Stimulated activated CD4-positive, alpha-beta T cell treated with anti-CD3 and anti-CD28 coated beads, Interleukin-12 subunit alpha, Interleukin-12 subunit beta, amount 100 ng/mL, for 48 hours (primary cell): Measurements from ENCODE around the gene PIAS4.
"Not testable (repeated sequence)": the region's sequence is repeated elsewhere in the genome, so short reads cannot be mapped to it uniquely, and the experiment has no call there.

ENCODE experiments used
- DNase-seq, 3 donors: peaks; one replicate each; pipeline ENCODE4 v3.0.0-alpha.2; 2020; ENCODE audit warnings: low read depth in 2 of 3, low spot score in 1 of 3

The PIAS4 gene

DNA sequence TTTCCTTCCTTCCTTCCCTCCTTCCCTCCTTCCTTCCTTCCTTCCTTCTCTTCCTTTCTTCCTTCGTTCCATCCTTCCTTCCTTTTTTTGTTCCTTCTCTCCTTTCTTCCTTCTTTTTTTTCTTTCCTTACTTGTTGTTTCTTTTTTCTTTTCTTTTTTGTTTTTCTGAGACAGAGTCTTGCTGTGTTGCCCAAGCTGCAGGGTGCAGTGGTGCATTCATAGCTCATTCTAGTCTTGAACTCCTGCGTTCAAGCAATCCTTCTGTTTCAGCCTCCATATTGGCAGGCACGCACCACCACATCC, 16.8 kb upstream of the PIAS4 start:
- no peak for DNase-seq

DNA sequence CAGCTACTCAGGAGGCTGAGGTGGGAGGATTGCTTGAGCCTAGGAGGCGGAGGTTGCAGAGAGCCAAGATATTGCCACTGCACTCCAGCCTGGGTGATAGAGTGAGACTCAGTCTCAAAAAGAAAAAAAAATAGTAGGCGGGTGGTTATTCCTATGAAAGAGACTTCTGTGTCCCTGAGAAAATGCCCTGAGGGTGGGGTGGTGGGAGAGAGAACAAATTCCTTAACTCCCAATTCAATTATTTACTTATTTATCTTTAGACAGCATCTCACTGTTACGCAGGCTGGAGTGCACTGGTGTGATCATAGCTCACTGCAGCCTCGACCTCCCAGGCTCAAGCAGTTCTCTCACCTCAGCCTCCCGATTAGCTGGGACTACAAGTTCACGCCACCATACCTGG, 11.9 kb upstream of the PIAS4 start:
- DNase-seq = no peak

DNA sequence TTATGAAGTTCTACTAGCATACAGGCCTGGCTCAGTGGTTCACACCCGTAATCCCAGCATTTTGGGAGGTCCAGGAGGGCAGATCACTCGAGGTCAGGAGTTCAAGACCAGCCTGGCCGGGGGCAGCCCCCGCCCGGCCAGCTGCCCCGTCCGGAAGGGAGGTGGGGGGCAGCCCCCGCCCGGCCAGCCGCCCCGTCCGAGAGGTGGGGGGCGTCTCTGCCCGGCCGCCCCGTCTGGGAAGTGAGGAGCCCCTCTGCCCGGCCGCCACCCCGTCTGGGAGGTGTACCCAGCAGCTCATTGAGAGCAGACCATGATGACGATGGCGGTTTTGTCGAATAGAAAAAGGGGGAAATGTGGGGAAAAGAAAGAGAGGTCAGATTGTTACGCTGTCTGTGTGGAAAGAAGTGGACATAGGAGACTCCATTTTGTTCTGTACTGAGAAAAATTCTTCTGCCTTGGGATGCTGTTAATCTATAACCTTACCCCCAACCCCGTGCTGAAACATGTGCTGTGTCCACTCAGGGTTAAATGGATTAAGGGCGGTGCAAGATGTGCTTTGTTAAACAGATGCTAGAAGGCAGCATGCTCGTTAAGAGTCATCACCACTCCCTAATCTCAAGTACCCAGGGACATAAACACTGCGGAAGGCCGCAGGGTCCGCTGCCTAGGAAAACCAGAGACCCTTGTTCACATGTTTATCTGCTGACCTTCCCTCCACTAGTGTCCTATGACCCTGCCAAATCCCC, 8.7 kb upstream of the PIAS4 start:
- DNase-seq = not testable (repeated sequence)

DNA sequence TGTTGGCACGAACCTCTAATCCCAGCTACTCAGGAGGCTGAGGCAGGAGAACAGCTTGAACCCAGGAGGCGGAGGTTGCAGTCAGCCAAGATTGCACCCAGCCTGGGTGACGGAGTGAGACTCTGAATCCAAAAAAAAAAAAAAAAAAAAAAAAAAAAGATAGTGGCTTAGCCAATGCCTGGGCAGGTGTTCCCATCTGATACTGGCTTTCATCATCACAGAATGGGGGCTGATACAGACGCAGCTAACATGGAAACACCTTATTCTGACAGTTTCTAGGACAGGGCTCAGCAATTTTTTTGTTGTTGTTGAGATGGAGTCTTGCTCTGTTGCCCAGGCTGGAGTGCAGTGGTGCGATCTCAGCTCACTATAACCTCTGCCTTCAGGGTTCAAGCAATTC, 6.7 kb upstream of the PIAS4 start:
- DNase-seq = not testable (repeated sequence)

DNA sequence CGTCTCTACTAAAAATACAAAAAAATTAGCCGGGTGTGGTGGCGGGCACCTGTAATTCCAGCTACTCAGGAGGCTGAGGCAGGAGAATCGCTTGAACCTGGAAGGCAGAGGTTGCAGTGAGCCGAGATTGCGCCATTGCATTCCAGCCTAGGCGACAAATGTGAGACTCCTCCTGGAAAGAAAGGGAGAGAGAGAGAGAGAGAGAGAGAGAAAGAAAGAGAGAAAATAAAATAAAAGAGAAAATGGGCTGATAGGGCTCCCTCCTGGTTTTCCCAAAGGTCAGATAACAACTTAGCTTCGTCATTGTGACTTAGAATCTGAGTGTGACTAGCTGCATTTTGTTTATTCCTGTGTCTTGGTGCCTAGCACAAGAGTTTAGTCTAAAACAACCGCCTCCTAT, 2.1 kb upstream of the PIAS4 start:
- not testable (repeated sequence) for DNase-seq

DNA sequence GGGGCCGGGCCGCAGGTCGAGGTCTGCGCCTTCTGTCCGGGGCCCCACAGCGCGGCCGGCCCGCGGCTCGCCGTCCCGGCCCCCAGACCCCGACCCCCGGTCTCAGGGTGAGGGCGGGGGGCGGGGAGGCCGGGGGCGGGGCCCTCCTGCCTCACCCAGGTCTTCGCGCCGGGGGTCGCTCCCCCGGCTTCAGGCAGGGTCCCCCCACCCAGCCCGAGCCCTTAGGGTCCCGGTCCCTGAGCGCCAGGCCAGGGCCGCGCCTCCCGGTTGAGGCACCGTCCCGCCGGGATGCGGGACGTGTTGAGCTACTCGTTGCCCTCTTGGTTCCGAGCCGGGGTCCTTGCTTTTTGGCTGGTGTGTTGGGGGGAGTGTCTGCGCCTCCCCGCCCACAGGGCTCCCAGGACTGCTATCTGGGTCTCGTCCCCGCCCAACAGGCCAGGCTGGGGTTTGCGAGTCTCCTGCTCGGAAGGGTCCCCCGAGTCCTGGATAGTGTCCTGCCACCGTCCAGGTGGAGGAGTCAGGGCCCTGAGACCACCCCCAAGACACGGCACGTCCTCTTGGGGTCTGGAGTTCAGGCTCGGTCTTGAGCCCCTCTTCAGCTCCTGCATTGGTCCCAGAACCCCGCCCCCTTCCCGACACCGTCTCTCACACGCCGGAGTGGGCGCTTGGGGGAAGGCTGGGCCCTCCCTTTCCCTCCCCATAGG, 452 bp downstream of the PIAS4 start:
- DNase-seq = no peak

DNA sequence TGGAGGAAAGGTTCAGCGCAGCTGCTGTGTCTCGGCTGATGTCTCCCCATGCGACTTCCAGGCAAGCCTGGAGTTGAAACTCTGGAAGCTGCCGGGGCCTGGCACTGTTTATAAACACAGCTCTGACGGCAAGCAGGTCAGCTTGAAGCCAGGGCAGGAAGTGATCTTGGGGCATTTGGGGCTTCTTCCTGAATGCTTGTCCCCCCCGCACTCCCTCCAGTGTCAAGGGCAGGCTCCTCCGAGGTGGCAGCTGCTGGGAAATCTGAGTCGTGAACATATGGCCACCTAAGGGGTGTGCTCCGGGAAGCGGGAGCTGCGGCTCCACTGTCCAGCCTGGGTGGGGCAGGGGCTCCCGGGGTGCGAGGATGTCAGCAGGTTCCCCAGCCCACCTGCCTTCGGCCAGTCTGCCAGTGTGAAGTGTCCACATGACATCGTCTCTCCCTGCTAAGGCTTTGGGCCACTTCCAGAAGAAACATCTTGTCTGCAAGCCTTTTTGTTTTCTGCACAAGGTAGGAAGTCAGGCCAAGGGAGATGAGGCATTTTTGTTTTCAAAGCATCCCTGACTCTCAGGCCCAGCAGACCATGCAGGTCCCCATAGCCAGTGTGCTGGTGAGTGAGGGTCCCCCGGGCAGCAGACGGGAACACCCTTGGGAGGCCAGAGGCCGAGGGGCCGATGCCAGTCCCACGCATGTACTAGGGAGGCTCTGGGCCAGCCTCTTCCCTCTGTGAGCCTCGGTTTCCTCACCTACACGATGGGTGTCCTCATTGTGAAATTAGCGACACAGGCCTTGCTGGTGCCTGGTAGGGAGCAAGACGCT, 2.7 kb downstream of the PIAS4 start:
- no peak for DNase-seq

DNA sequence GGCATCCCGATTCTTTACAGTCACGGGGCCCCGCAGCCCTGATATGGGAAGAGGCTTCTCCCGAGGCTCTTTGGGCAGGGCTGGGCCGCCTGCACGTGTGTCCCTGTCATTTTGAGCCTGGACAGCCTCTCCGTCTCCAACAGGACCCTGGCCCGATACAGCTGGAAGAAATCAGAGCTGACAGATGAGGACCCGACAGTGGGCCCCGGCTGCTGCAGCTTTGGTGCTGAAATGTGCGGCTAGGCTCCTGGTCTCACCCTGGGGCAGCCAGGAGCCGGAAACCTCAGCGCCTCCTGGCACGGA, 3.2 kb downstream of the PIAS4 start:
- no peak for DNase-seq

DNA sequence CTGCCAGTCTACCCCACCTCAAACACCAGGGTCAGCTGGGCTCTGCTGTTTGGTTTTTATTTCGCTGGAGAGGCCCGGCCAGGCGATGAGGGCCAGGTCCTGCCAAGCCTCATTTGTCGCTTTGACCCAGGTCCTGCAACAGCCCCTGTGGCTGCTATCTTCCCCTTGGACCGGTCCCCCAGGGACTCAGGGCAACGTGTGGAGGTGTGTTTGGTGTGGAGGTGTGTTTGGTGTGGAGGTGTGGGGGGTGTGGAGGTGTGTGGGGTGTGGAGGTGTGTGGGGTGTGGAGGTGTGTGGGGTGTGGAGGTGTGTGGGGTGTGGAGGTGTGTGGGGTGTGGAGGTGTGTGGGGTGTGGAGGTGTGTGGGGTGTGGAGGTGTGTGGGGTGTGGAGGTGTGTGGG, 3.9 kb downstream of the PIAS4 start:
- not testable (repeated sequence) for DNase-seq

DNA sequence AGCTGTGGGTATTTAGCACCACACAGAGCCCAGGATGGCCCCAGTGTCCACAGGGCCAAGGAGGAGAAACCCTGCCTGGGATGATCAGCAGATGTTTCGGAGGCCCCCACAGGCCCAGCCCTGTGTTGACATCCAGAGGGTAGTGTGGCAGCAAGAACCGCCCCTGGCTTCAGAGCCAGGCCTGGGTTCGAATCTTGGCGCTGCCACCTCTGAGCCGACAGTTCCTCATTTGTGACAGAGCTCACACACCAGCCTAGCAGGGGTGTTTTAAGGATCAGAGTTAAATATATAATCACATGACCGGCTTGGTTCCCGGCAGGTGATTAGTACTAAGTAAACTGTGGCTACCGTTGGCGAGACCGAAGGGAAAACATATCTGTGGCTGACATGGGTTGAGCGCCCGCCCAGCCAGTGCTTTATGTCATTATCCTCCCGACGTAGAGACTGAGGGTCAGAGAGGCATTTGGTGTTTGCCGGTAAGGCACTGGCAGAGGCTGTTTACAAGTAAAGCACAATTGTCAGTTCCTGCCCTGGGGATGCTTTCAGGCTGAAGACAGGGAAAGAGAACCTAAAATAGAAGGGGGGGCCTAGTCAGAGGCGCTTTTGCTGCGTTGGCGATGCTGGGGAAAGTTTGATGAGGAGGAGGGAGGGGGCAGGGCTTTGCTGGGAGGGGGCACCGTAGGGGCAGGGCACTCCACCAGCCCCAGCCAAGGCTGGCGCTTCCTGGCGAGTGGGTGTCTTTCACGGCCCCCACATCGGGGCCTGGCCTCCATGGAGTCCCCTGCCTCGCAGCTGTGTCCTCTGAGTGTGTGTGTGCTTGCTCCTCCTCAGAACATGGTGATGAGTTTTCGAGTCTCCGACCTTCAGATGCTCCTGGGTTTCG, 4.8 kb downstream of the PIAS4 start:
- no peak for DNase-seq

DNA sequence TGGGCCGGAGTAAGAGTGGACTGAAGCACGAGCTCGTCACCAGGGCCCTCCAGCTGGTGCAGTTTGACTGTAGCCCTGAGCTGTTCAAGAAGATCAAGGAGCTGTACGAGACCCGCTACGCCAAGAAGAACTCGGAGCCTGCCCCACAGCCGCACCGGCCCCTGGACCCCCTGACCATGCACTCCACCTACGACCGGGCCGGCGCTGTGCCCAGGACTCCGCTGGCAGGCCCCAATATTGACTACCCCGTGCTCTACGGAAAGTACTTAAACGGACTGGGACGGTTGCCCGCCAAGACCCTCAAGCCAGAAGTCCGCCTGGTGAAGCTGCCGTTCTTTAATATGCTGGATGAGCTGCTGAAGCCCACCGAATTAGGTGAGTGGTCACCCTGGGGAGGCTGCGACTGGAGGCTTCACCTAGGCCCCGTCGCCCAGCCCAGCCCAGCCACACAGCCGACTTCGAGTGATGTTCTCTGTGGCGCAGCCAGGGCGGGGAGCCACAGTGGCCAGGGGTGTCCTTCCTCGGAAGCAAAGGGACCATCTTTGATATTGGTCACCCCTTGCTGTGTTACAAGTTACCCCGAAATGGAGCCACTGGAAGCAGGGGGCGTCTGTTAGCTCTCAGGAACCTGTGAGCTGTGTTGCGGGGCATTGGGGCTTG, 5.6 kb downstream of the PIAS4 start:
- no peak for DNase-seq

DNA sequence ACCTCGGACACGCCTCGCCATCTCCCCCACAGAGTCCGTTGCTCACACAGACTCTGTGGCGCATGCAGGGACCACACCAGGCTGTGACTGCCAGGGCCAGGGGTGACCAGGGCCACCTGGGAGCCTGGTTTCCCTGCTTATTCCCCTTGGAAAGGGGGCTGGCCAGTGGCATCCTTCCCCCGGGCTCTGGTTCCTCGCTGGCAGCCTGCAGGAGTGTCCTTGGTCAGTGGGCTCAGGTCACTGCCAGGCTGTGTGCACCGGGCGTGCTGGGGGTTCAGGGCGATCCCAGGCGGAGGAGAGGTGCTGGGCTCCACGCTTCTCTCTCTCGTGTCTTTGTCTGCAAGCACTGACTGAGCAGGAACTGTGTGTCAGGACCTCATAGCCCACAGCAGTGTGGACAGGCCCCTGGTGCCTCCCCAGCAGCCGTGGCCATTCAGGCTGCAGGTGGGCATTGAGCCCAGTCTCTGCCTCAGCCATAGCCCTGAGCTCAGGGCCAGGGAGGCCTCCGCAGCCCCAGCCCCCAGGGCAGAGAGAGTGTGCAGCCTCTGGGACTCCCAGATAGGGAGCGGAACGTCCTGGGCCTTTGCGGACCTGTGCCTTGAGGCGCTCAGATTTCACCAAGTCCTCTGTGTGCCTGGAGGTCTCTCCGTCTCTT, 6.5 kb downstream of the PIAS4 start:
- no peak for DNase-seq

DNA sequence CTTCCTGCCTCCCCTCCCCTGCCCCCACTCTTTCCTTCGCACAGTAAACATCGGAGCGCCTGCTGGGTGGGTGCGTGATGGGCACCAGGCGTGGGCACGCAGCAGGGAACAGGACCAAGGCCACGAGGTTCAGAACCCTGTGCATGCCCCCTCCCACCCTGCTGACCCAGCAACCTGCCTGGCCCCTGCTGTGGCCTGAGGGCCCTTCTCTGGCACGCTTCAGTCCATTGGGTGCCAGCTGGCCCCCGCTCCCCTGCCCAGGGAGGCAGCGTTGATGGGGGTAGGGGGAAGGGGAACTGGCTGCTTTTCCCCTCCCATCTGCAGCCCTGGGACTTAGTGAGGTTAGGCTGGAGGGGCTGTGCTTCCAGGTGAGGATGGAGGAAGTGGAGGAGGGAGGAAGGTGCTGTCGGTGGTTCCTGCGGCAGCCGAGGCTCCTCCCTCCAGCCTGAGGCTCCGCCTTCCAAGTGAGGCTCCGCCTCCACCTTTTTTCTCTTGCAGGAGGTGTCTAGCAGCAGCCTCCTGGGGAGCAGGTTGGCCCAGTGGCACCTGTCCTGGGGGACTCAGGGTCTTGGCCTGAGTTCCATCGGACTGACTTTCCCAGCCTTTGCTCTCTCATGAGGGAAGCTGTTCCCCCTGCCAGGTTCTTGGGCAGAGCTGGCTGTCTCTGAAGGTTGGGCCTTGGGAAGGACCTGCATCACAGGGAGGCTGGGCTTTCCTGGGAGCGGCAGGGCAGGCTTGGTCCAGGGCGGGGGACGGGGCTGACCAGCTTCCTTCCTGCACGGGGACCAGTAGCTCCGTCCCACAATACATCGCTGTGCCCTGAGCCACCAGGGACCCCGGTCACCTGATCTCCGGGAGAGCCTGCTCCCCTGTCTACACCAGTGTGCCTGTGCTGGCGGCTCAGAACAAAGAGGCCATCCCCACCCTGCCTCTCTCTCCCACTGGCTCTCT, 7.3 kb downstream of the PIAS4 start:
- peak in 2 of 3 donors; percentile 16 to 30 for DNase-seq

DNA sequence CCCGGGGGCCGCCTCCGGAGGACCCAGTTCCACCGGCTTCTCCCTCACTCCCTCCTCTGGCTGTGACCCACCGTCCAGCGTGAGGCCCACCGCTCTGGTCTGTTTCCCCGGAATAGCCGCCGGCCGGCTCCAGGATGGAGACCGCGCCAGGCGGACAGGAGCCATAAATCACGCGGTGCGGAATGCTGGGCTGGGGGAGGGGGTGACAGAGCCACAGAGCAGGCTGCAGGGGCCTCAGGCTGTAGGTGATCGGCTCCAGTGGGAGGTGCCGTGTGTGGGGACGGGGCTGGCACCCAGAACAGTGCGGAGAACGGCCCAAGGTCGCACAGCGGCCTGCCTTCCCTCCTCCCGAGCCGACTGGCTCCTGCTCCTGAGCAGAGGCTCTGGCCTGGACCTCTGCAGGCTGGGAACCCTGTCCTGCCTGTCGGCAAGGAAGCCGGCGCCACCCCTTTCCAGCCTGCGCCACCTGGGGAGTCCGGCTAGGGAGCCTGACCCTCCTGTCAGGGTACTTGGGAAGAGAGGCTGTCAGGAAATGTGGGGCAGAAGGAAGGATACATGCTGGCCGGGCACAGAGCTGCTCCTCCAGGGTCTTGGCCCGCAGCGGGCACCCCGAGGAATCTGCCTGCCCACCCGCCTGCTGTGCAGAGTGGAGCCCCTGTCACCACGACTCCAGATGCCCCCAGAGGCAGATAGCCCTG, 8.3 kb downstream of the PIAS4 start:
- no peak for DNase-seq

DNA sequence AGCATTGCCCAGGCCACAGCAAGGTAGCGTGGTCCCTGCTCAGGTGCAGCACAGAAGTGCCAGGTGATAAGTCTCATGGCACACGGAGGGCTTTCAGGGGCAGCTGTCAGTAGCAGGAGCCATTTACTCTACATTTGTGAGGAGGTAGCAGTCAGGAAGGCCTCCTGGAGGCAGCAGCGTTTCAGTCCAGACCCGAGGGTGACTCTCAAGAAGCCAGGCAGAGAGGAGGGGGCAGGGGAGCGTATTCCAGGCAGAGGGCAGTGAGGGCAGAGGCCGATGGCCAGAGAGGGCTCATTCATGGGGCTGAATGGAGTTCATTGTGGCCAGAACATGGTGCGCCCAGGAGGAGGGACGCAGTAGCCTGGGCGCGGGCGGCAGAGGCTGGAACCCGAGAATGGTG, 8.9 kb downstream of the PIAS4 start:
- no peak for DNase-seq

DNA sequence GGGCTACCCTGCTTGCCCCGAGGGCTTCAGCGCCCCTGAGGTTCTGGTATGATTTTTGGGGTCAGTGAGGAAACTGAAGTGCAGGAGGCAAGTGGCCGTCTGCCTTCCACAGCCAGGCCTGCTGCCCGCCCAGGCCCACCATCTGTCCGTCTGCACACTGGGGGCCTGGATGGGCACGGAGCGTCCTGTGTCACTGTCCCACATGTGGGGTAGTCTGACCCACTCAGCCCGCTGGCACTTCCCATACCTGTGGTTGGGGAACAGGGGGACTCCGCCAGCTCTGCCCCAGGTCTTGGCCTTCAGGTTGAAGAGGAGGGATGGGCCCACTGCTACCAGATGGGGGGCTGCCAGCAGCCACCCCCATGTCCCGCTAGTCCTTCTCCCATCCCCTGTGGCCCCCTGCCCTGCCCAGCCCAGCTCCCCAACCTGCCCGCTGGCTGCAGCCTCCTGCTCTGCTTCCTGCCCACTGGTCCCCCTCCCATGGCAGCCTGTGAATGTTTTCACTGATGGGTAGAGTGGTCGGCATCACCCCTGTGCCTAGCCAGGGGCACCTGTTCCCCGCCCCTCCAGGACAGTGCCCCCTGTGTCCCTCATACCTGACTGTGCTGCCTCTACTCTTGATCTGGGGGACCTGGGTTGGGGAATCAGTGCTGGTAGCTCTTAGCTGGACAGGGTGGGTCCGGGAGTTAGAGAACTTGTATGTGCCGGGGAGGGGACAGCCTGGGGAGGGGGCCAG, 9.5 kb downstream of the PIAS4 start:
- DNase-seq = no peak

DNA sequence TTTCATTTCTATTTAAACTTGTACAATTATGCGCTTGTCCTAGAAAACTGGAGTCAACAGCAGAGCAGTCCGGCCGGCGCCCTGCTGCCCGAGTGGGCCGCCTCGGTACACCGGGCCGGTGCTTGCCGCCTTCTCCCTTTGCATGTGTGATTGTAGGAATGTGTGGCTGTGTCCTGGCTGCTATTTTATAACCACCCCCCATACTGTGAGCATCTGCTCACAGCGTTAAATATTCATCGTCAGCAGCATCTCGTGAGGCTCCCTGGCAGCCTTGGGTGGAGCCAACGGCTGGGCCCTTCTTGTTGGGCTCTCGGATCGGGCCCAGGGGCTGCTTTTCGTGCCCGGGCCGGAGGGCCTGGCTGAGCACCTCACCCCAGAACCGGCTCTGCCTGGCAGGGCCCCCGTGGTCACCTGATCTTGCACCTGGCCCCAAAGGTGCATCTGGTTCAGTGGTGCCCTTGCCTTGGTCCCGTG, 10.6 kb downstream of the PIAS4 start:
- DNase-seq = no peak
